GM18498 (cell line): ENCODE results near the gene MRPS26.
A peak's percentile ranks its signal among the peaks of the same experiment; 100 is the strongest.
"Not testable (repeated sequence)": the region's sequence is repeated elsewhere in the genome, so short reads cannot be mapped to it uniquely, and the experiment has no call there.

Experiments
- ATAC-seq: cut with Tn5 transposase; IDR thresholded peaks from one replicate; pipeline ENCODE4 v1.9.1; 2021; ENCODE audit warnings: mild to moderate bottlenecking, moderate library complexity; ENCODE audit not compliant: unreplicated experiment

MRPS26 gene

DNA sequence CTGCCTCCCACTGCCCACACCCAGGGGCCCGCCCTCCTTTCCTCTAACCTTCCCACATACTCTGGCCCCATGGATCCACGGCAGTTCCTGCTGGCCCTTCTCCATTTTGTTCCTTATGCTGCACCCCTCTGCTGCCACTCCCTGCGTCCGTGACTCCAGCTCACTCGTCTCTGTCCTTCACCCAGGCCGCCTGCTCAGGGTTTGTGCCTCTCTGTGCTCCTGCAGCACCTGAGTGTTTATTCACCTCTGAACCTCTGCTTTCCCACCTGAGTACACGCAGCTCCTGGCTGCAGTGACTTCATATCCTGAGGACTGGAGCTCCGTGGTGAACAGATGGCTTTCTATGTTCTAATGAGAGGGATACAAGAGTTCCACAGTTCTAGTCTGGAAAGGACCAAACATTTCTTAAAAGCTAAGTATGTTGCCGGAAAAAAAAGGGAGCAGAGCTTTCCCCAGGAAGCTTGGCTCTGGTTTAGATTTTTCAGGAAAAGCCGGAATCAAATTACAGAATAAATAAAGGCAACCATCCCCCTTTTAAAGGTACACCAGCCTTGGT lies 3.9 kb upstream of the MRPS26 start:
- no peak for ATAC-seq

DNA sequence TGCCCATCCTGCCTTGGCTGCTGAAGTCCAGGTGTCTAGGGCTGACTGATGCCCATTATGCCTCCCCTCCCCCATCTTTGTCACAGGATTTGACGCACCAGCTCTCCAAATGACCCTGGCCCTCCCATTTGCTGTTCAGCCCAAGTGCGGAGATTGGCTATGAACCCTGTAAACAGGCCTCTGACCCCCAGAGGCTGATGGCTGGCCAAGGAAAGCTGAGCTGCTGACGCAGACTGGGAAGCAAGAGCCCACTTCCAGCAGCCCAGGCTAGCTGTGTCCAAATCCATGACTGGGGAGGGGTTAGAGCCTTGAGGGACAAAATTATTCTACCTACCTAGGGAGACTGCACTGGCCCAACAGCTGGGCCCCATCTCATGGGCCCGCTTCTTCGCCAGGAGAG lies 3.2 kb upstream of the MRPS26 start:
- ATAC-seq = no peak

DNA sequence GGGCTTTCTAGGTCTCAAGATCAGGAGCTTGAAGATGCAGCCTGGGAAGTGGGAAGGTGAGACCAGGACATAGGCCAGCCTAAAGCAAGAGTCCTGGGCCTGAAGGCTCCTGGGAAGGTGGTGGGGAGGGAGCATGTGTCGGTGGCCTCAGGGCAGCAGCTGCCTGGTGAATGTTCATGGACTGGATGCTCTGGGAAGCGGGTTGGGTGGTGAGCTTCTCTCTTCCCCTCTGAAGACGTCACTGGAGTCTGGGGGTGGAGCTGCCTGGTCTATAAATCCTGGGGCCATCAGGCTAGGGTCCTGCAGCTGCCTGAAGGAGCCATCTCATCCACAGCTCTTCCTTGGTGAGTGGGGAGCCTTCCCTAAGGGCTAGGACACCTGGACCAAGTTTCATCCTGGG lies 2.5 kb upstream of the MRPS26 start, which contains the start of gene GNRH2:
TSS of gene GNRH2 (plus strand) at position 301 of the 400 bp plus-strand sequence. CDS start 793 bp downstream, outside the sequence.
- ATAC-seq = no peak

DNA sequence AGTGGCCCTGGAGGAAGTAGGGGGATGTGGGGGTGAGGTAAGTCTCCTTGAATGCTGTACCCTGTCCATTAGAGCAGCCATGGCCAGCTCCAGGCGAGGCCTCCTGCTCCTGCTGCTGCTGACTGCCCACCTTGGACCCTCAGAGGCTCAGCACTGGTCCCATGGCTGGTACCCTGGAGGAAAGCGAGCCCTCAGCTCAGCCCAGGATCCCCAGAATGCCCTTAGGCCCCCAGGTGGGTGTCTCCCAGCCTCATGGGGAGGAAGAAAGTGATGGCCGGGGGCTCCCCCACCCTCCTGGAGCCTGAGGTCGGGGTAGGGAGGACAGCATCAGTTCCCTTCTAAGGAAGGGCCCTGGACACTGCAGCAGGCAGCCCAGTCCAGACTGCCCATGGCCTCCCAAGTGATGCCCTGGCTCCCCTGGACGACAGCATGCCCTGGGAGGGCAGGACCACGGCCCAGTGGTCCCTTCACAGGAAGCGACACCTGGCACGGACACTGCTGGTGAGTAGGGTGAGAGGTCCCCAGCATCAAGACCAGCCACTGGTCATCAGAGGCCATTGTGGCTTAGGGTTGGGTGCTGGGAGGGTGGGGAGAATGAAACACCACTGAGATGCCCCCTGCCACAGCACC lies 1.4 kb upstream of the MRPS26 start:
- ATAC-seq = no peak

DNA sequence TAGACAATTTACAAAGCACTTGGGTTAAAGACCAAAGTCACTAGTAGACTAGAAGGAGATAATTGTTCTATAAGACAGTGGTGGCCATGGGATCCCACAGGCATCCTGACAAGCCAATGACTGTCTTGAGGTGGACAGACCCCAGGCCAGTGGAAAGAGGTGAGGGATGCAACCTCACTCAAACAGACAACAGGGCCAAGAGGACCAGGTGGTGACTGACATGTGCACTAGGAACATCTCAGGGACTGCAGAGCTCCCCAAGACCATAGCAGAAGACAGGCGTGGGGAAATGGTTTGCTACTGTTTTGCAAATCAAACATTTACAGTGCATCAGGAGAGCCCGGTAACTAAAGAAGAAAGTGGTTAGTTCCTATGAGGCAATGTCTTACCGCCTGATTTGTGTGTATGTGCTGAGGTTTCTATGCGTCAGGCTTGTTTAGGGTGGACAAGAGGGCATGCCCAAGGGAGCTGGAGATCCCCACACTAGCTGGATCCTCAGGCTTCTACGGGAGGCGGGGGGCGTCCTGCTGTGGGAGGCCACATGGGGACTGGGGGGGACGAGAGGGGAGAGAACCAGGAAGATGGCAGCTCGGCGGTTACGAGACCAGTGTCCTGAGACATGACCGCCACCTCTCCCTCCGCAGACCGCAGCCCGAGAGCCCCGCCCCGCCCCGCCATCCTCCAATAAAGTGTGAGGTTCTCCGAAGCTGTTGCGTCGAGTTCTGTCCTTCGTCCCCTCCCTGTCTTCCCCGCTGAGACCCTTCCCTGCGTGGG lies 623 bp upstream of the MRPS26 start:
- peak; percentile 50 for ATAC-seq

DNA sequence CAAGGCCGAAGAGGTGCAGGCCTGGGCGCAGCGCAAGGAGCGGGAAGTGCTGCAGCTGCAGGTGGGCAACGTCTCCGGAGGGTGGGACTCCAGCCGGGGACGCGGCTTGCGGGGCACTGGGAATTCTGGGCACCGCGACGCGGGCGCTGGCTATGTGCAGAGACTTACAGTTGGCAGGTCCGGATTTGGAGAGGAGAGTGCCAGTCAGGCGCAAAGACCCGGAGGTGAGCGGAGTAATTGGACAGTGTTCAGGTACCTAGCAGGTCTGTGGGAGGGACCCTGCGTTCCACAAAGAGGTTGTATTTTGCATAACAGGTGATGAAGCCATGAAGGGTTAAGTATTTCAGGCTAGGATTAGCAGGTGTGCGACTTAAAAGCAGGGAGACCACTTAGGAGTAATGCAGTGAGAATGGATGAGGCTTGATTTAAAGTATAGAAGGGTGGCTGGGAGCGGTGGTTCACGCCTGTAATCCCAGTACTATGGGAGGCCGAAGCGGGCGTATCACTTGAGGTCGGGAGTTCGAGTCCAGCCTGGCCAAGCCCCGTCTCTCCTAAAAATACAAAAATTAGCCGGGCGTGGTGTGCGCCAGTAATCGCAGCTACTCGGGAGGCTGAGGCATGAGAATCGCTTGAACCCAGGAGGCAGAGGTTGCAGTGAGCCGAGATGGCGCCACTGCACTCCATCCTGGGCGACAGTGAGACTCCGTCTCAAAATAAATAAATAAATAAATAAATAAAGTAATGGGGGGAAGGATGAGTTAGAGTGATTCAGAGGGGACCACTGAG lies 1.0 kb downstream of the MRPS26 start:
- no peak for ATAC-seq

DNA sequence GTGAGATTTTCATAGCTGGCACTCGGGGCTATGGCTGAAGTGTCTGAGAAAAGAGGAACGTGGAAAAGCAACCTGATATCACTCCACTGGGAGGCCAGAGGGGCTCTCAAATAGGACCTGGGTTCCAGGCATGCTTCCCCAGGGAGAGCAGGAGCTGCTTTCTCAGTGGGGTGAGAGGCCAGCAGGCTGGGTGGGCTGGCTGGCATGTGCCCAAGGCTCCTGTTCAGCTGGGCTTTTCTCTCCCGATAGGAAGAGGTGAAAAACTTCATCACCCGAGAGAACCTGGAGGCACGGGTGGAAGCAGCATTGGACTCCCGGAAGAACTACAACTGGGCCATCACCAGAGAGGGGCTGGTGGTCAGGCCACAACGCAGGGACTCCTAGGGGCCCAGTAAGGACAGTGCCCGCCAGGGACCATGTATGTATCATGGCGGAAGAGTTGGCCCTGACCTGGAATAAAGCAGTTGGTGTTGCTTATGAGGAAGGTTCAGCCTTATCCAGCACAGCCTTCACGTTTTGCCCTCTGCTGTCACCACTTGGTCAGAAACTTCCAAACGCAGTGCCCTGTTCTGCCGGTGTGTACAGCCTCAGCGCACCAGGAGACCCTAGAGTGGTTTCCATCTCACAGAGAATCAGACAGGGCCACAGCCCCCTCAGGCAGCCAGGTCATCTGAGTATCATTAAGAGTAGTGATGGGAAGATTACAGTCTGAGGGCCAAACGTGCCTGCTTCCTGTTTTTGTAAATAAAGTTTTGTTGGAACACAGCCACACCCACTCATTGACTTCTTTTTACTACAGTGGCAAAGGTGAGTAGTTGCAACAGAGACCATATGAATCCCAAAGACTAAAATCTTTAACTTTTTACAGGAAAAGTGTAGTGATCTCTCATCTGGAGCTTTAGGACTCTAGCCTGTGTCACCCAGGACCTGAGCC lies 1.9 kb downstream of the MRPS26 start:
- no peak for ATAC-seq

DNA sequence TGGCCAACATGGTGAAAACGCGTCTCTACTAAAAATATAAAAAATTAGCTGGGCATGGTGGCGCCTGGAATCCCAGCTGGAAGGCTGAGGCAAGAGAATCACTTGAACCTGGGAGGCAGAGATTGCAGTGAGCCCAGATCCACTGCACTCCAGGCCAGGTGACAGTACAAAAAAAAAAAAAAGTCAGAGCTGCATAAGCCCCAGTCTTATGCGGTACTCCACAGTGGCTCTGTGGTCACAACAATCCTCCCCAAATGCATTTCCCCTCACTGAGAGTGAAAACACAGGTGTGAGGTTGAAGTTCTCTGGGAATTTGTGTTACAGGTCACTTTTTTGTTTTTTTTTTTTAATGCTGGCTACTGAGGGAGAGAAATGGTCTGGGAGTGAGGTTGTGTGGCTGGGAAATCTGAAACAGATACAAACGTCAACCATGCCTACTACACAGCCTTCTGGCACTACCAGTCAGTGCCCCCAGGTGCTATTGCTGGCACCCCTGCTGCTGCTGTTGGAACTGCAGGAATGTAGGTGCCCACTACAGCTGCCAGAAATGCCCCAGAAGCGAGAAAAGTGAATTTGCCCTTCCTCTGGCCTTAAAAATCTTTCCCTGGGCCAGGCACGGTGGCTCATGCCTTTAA lies 5.7 kb downstream of the MRPS26 start:
- ATAC-seq = no peak

DNA sequence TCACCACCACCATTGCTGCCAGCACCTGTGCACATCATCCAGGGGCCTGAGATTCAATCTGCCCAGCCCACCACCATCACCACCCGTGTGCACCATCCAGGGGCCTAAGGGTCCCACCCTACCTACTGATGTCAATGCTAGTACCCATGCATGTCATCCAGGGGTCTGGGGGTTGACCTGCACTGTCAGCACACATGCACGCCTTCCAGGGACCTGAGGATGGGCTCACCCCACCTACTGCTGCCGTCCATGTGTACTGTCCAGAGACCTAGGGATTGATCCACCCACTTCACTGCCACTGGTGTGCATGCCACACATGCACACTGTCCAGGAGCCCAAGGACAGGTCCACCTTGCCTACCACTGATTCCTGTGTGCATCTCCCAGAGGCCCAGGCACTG lies 13.6 kb downstream of the MRPS26 start:
- ATAC-seq = no peak

DNA sequence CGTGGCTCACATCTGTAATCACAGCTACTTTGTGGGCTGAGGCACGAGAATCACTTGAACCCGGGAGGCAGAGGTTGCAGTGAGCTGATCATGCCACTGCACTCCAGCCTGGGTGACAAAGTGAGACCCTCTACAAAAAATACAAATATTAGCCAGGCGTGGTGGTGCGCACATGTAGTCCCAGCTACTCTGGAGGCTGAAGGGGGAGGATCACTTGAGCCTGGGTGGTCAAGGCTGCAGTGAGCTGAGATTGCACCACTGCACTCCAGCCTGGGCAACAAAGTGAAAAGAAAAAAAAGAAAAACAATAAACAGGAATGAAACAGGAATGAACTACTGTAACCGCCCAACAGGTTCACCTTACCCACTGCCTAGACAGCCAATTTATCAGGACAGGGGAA lies 18.3 kb downstream of the MRPS26 start:
- not testable (repeated sequence) for ATAC-seq

DNA sequence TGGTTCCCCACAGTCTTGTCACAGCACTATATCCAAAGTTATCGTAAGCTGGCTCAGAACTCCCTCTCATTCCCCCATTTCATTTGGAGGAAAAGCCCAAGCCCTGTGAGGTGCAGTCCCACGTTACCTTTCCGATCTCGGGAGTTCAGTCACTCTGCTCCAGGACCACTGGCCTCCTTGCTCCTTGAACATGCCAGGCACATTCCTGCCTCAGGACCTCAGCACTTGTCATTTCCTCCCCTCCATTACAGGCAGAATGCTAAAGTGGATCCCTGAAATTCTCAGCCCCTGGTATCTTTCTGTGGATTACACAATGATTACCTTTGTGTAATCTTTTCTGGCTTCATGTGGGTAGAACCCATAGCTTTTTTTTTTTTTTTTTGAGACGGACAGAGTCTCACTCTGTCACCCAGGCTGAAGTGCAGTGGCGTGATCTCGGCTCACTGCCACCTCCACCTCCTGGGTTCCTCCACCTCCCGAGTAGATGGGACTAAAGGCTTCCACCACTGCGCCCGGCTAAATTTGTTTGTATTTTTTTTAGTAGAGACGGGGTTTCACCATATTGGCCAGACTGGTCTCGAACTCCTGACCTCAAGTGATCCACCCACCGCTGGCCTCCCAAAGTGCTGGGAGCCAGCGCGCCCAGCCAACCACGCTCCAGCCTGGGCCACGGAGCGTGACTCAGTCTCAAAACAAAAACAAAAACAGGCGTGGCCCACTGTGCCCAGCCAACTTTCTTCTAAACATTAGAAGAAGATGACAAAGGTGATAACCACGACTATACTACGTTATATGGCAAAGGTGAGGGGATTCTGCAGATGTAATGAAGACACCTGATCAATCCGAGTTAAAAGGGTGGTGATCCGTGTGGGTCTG lies 21.5 kb downstream of the MRPS26 start:
- ATAC-seq = no peak

DNA sequence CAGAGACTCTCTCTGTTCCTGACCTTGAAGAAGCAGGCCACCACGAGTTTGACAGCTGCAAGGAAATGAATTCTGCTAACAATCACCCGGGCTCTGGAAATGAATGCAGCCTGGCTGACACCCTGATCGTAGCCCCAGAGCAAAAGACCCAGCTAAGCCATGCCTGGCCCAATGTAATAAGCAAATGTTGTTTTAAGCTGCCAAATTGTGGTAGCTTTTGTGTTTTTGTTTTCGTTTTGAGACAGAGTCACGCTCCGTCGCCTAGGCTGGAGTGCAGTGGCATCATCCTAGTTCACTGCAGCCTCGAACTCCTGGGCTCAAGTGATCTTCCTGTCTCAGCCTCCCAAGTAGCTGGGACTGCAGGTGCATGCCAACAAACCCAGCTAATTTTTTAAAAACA lies 22.2 kb downstream of the MRPS26 start:
- ATAC-seq = no peak

DNA sequence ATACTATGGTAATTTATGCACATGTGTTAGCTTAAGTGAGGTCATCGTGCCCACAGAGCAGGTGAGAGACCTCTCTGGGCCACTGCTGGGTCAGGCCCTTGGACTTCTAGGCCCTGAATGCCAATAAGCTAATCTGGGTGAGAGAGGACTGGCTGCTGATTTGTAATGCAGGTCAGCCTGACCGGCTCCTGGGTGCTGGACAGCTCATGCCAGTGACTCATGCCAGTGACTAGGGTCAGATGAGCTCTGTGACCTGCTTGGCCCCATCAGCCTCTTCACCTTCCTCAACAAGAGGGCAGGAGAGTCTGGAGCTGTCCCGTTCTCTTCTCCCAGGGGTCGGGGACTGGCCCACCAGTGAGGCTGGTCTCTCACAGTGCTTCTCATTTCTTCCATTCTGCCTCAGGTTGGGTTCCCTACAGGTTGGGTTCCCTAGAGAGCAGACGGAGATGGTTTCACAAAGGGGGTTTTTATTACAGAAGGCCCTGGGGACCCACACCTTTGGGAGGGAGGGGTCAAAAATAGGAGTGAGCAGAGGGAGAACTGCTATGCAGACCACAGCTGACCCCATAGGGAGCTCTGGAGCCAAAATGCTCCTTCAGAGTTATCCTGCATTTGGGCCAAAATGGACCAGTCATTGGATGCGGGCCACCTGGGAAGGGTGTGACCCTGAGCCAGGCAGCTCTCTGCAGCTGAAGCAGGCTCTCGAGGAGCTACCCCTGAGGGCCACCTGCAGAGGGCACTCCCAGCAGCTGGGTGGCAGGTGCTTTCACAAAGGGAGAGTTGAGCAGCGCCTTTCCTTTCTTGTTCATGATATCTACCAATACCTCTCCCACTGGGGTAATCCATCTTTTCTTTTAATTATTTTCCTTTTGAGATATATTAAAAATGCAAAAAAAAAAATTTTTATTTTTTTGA lies 23.4 kb downstream of the MRPS26 start:
- no peak for ATAC-seq

DNA sequence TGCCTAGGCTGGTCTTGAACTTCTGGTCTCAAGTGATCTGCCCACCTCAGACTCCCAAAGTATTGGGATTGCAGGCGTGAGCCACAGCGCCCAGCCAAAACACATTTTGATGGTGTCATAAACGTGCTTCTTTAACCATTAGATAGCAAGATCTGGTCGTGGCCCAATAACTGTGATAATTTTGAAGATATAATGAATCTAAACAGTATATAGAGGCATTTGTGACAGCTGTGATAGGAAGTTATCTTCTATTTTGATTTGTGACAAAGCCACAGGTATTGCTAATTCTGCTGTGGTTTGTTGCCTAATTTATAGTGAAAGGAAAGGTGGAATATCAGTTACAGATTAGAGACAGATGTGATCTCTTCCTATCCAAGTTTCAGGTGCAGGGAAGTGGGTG lies 24.9 kb downstream of the MRPS26 start:
- ATAC-seq = no peak

DNA sequence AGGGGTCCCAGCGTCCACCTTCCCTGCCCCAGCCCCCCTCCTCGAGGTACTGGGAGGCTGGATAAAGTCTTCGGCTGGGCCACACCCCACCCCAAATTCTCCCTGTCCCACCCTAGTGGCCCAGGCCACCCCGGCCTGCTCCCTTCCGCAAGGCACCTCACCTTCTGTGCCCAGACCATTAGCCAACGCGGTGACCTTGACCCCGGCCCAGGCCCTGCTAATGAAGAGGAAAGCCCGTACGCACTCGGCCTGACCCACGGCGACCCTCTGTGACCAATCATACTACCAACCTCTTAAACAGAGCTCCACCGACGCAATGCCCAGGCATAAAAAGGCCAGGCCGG lies 25.4 kb downstream of the MRPS26 start:
- no peak for ATAC-seq

DNA sequence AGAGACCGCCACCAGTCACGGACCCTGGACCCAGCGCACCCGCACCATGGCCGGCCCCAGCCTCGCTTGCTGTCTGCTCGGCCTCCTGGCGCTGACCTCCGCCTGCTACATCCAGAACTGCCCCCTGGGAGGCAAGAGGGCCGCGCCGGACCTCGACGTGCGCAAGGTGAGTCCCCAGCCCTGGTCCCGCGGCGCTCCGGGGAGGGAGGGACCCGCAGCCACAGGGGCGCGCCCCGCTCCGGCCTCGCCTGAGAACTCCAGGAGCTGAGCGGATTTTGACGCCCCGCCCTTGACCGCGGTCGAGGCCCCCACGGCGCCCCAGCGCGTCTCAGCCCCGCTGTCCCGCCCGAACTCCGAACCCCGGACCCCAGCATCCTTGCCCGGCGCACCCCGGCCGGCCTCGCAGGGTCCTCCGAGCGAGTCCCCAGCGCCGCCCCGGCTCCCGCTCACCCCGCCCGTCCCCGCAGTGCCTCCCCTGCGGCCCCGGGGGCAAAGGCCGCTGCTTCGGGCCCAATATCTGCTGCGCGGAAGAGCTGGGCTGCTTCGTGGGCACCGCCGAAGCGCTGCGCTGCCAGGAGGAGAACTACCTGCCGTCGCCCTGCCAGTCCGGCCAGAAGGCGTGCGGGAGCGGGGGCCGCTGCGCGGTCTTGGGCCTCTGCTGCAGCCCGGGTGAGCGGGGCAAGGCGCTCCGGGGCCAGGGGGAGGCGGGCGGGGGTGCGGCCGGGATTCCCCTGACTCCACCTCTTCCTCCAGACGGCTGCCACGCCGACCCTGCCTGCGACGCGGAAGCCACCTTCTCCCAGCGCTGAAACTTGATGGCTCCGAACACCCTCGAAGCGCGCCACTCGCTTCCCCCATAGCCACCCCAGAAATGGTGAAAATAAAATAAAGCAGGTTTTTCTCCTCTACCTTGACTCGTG lies 26.0 kb downstream of the MRPS26 start, which contains the start of gene OXT:
TSS of gene OXT (plus strand) at position 11 of the 920 bp plus-strand sequence. CDS start at position 47, 36 bp downstream.
- ATAC-seq = no peak
